ENCODE measurements around the gene TMBIM4. TPM values are rescaled to one million over a fixed set of nuclear protein-coding genes. Genes with fewer than 3 reads are reported as not detected.
A peak's percentile ranks its signal among the peaks of the same experiment; 100 is the strongest.

The TMBIM4 gene
- total RNA-seq, 2 donors from 2014 or later, result 127 to 131 TPM

DNA sequence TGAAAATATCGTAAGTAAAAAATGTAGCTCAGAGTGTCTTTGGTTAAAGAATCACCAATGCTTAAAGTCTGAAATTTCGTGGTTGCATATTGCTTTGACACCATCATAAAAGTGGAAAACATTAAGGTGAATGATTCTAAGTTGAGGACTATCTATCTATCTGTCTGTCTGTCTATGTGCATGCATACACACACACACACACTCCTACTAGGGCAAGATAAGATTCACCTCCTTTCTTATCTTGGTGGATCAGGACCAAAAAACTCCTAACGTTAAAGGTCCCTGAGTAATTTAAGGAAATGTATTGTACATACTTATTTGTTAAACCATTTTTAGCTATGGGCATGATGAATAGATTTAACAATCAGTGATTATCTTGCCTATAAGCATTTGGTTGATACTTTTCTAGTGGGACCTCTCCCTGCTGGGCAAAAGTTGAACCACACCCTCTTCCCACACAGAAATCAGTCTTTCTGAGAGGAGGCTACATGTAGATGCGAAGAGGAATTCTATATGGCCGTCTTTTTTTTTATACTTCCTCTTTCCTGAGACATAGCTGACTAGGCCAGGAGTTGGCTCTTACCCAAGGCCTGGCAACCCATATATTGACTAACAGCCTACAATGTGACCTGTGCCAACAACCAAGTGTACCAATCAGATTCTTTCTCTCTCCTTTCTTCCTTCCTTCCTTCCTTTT, 19.9 kb downstream of the TMBIM4 start:
- DNase-seq (ENCODE audit: low spot score), result no peak
- intact Hi-C loops (cut with DNase I), result no loop called here

DNA sequence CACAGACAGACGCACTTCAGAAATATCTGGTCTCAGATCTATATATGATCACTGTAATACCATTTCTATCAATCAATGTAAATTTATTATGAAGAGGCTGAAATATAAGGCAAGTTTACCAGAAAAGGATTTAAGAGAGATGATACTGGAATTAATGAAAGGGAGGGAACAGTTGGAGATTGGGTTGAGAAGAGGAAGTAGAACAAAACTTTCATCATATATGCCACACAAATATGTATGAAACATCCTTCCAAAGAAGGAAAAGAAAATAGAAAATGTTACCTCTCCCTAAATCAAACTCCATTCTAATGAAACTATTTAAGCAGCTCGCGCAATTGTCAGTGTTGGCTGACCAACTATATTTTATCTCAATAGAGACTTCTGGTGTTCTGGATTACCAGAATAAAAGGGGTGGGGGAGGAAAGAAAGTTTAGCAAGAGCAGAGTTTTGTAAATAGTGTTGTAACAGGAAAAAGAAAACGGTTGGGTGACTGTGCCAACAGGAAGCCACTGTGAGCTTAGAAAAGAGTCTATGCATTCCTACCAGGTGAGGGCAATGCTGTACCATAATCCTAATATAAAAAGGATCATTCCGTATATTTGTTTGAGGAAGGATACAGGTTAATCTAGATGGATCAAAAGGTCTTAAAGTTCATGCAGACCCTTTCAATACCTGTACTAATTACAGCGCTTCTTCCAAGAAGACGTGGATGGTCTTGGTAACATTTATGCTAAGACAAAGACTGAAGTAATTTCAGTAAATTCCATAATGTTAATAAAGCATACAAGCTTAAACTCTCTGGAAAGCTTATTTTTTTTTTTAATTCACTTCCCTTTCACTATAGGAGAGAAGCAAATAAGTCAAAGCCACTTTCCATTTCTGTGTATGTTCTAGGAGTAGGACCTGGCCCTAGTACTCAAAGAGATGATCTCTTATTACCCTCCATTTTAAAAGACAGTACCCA, 24.7 kb downstream of the TMBIM4 start:
- DNase-seq (ENCODE audit: low spot score), result no peak
- intact Hi-C loops (cut with DNase I), result no loop called here

DNA sequence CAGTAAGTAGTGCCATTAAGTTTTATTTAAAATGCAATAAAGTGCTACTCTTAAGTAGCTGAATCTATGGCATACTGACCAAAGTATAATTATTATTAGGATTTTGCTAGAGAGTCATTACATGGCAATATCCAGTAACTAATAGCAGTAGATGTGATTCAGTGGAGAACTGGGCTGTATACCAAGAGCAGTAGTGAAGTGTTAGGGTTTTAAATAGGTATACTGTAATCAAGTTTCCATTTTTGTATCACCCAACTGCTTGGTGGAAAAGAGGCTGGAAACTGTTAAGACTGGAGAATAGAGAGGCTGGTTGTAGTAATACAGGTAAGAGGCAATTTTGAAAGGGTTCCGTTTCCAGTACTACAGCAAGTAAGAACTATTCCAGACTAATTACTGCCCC, 25.9 kb downstream of the TMBIM4 start:
- intact Hi-C loops (cut with DNase I), result no loop called here
- no peak for DNase-seq (ENCODE audit: low spot score)

DNA sequence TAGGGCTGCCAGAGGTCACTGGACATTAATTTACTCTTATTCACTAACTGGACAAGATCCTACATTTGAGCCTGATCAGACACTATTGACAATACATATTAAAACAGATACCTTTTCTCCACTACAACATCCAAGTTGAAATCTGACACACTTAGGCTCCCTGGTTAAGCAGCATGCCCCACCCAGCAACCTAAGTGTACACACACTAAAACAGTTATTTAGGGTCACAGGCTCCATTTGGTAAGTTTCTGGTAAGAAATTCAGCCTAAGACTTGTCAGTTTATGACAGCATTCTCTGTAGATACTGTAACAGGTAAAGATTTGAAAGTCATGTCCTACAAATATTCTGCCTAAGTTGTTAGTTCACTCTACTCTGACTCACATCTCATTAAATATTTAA, 27.0 kb downstream of the TMBIM4 start:
- DNase-seq (ENCODE audit: low spot score), result no peak
- intact Hi-C loops (cut with DNase I), result no loop called here

DNA sequence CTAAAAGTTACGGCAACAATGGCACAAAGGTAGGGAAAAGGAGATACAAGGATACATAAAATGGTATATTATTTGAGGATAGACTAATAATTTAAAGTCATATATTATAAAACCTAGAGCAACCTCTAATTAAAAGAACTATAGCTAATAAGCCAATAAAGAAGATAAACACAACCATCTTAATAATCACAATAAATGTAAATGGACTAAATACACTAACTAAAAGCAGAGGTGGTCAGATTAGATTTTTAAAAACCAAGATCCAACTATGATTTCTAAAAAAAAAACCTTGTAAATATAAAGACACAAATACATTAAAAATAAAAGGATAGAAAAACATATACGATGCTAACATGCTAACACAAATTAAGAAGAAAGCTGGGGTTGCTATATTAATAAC, 28.5 kb downstream of the TMBIM4 start:
- no peak for DNase-seq (ENCODE audit: low spot score)
- intact Hi-C loops (cut with DNase I), result no loop called here

DNA sequence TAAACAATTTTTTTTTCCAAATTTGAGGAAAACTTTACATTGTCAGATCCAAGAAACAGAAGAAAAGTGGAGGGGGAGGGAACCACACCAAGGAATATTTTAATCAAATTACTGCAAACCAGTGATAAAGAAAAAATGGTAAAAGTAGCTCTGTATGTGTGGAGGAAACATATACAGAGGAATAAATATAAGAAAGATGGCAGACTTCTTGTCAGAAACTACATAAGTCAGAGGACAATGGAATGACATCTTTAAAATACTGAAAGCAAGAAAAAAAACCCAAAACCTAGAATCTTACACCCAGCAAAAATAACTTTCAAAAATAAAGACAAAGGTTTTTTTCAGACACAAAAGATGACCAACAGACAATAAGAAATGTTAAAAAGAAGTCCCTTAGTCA, 29.1 kb downstream of the TMBIM4 start:
- no peak for DNase-seq (ENCODE audit: low spot score)
- intact Hi-C loops (cut with DNase I), result no loop called here

DNA sequence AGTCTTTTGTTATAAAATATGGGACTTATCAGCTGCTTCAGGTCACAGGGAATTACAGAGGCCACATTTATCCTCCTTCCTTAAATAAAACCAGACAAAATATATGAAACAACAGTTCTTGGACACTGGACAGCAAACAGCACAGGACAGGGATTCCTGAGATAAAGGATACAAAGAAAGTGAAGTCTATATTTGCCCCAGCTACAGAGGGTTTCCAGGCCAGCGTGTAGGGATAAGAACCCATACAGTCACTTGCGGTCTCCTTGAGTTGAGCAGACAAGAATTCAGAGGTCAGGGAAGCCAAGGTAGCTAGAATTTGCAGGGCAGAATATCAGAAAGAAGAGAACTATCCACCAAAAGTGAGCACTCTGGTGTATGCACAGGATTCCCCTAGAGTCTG, 30.5 kb downstream of the TMBIM4 start:
- DNase-seq (ENCODE audit: low spot score), result no peak
- intact Hi-C loops (cut with DNase I), result no loop called here

DNA sequence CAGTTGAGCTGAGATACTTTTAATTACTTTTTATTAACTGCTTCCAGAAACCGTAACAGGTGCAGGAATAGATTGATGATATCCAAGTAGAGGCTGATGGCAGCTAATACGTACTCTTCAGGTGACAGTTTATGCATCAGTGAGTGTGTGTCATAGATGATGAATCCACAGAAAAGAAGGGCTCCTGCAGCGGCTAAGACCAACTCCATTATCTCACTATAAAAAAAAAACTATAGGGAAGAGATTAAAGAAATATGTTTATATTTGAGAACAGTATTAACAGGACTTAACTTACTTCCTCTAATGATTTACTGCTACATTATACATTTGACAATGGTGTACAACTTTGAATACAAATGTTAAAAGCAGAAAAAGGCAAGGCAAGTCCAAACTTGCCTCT, 31.9 kb downstream of the TMBIM4 start:
- DNase-seq (ENCODE audit: low spot score), result no peak
- intact Hi-C loops (cut with DNase I), result no loop called here

DNA sequence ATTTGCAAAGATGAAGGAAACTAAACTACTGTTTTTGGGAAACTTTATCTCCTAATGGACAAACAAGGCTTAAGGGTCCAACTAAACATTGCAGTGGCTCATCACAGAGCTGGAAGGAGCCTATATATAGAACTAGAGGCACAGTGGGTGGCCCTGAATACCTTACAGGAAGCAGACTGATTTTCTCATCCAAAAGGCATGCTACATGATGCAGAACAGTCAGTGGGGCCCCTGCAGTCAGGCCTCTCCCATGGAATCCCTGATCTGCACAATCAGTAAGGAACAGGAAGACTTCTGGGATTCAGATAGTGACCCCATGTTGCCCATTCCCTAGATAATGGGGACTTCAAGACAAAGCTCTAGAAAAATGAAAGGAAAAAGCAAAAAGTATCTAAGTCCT, 37.4 kb downstream of the TMBIM4 start:
- intact Hi-C loops (cut with DNase I), result no loop called here
- no peak for DNase-seq (ENCODE audit: low spot score)

DNA sequence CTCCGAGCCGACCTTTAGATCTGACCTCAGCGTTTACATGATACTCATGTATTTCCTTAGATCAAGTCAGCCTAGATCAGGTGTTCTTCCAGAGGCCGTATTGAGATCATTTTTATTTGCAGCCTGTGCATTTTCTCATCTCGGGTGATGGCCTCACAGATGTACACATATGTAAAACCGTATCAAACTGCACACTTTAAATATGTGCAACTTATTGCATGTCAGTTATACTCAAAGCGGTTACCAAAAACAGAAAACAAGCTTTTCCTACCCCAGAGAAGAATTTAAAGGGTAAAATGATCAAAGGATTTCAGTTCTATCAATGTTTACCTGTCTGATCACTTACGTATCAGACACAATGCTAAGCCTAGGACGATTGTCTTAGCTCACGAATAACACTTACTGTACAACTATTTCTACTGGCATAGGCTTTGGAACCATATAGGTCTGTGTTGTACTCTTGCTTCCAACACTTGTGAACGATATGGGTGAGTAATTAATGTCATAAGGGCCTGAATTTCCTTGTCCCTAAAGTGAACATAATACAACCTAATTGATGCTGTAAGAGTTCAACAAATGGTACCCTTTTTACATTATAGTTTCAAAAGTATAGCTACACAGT, 38.6 kb downstream of the TMBIM4 start:
- intact Hi-C loops (cut with DNase I), result no loop called here
- no peak for DNase-seq (ENCODE audit: low spot score)

DNA sequence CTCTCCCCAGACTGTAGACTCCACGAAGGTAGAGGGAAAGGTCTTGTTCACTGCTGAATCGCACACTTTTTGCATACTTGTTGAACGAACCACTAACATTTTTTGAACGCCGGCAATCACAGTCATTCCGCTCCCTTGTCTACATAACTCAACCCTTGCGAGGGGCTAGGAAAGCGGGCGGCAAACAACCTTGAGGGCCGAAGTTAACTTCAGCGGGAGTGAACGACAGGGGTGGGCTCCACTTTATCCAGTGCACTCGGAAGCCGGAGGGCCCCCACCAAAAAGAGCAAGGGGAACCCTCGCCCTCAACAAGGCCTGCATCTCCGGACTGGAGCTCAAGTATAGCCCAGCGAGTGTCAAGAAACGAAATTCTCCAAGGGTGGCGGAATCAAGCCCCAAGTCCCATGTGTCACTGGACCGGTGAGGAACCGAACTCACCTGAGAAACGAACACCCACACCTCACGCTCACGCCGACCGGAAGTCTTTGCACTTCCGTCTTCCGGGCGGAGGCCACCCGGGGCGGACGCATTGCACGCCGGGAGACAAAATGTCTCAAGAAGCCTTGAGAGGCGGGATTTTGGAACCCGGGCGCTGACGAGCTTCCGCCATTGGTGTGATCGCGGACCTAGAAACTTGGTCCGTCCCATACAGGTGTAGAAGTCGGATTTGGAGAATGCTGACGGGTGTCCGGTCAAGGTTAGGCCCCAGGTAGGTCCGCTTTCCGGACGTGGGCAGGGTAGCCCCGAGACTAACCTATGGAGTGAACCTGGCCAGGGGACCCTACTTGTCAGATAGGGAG, 39.3 kb downstream of the TMBIM4 start, which contains the start of gene LLPH:
TSS of gene LLPH (minus strand) at position 484 of the 800 bp plus-strand sequence. CDS start 1,644 bp downstream, outside the sequence.
- peak; percentile 97 for DNase-seq (ENCODE audit: low spot score)
- intact Hi-C loops (cut with DNase I), result no loop called here

DNA sequence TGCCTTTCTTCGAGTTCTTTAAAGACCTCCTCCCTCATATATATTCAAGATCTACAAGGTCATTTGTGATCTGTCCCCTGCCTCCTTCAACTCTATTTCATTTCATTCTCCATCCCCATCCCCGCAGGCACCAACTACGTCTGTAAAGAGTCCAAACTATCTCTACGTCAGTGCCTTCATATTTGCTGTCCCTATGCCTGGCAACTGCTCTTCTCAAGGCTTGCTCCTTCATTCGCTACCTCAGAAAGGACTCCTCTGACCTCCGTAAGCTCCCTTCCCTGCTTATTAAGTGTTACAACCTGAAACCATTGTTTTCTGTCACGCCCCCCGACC, 39.9 kb downstream of the TMBIM4 start:
- intact Hi-C loops (cut with DNase I), result no loop called here
- no peak for DNase-seq (ENCODE audit: low spot score)

DNA sequence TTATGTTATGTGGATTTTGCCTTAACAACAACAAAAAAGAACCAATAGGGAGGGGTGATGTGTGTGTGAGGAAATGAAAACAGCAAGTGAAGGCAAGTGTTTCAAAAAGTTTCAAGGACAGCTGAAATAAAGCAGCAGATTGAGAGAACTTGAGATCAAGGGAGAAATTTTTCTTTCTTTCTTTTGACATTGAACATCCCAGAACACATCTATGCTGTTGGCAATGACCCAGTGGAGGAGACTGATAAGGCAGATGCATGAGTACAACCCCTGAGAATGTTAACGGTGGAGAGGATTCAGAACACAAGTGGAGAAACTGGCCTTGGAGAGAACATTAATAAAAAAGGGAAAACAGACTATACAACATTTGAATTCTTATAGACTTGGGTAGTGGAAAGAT, 42.1 kb downstream of the TMBIM4 start:
- intact Hi-C loops (cut with DNase I), result no loop called here
- no peak for DNase-seq (ENCODE audit: low spot score)

DNA sequence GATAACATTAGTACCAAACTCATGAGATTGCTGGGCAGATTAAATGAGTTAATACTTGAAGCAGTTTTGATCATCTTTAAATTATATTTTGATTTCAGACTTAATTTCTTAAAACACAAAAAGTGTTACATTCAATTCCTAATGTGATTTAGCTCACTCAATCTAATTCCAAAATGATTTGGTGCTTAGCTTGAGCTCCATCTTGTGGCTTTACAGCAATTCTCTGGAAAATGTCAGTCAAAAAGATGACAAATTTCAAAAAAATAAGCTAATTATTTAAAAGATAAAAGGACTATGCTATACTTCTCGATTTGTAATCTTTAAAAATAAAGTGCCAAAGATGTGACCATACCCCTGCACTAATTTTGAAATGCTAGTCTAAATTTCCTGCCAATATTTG, 49.3 kb downstream of the TMBIM4 start:
- intact Hi-C loops (cut with DNase I), result no loop called here
- no peak for DNase-seq (ENCODE audit: low spot score)

DNA sequence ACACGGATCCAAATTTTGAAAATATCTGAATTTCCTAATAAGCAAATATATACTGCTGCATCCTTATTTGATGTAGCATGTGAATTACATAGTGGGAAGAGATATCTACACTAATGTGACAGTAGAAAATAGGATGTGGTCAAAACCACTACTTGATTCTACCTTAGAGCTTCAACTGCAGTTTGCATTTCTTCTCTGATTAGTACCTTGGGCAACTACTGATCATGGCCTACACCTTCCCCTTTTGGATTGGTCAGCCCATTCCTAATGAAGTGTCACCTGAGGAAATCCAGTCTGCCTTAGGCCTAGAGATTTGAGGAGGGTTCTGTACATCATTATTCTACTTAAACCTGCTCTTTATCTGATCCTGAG, 49.9 kb downstream of the TMBIM4 start:
- DNase-seq (ENCODE audit: low spot score), result no peak
- intact Hi-C loops (cut with DNase I), result no loop called here

DNA sequence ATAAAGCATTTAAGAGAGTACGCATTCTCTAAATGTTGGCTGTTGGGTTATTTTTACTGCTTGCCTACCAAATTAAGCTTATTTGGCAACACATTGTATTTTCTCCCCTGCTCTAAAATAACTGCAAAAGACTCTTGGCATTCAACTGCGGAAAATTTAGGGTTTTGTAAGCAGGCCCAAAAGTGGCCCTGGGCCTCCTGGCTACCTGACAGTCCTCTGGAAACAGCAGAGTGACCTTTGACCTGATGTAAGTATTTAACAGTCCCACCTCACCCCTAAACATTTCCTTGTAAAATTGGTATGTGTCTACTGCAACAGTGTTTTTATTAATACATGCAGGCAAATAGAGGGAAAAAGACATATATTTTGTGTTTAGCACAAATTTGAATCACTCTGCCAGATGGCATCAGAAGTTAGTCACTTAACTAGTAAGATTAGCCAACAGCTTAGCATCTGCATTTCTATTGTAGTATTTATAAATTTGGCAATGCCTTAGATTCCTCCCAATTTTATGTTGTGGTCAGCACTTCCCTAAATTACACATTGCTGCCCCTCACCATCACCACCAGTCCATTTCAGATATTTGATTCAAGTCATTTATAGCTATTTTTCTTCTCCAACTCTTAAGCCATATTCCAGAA, 50.4 kb downstream of the TMBIM4 start:
- intact Hi-C loops (cut with DNase I), result no loop called here
- DNase-seq (ENCODE audit: low spot score), result no peak

DNA sequence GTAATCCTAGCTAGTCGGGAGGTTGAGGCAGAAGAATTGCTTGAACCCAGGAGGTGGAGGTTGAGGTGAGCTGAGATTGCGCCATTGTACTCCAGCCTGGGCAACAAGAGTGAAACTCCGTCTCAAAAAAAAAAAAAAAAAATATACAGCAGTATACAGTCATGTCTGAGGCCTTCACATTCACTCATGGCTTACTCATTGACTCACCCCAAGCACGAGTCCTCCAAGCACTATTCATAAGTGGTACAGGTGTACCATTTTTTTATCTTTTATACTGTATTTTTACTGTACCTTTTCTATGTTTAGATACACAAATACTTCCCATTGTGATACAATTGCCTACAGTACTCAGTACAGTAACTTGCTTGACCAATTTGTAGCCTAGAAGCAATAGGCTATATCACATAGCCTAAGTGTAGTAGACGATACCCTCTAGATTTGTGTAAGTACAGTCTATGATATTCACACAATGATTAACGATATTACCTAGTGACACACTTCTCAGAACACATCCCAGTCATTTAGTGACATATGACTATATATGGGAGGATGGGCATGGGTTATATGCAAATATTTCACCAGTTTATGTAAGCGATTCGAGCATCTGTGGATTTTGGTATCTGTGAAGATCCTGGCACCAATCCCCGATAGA, 51.4 kb downstream of the TMBIM4 start:
- no peak for DNase-seq (ENCODE audit: low spot score)
- intact Hi-C loops (cut with DNase I), result no loop called here

DNA sequence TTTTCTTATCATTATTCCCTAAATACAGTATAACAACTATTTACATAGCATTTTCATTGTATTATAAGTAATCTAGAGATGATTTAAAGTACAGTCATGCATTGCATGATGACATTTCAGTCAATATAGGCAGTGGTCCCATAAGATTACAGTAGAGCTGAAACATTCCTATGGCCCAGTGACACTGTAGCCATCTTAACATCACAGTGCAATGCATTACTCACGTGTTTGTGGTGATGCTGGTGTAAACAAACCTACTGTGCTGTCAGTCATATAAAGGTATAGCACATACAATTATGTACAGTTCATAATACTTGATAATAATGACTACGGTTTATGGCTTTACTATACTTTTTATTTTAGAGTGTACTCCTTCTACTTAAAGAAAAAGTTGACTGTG, 52.6 kb downstream of the TMBIM4 start:
- intact Hi-C loops (cut with DNase I), result no loop called here
- no peak for DNase-seq (ENCODE audit: low spot score)
